WTC11 (cell line): ENCODE results near the gene MTA3.
"Not testable (repeated sequence)": the region's sequence is repeated elsewhere in the genome, so short reads cannot be mapped to it uniquely, and the experiment has no call there.

ENCODE experiments used
- CTCF ChIP-seq: fragments of 200-600 bp; IDR thresholded peaks from 2 replicates; pipeline ENCODE4 v1.8.0; 2022; ENCODE audit warnings: antibody characterized with exemption
- SMAD3 ChIP-seq: sonication (generic); formaldehyde crosslinking; IDR thresholded peaks from 2 replicates; pipeline ENCODE4 v1.8.0; 2022; ENCODE audit warnings: missing genetic modification reagents, mild to moderate bottlenecking, borderline replicate concordance
- ZBTB43 ChIP-seq: sonication (generic); formaldehyde crosslinking; IDR thresholded peaks from 2 replicates; pipeline ENCODE4 v1.8.1; 2023; ENCODE audit warnings: mild to moderate bottlenecking, missing genetic modification reagents

DNA sequence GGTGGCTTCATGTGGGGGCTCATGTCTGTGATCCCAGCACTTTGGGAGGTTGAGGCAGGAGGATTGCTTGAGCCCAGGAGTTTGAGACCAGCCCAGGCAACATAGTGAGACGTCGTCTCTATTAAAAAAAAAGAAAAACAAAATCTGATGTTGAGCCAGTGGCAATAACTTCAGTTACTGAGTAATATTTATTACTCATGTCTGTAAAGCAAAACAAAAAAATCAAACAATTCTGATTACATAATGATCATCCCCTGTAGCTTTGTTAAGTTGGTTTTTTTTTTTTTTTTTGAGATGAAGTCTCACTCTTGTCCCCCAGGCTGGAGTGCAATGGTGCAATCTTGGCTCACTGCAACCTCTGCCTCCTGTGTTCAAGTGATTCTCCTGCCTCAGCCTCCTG lies 73.9 kb downstream of the MTA3 start:
- TF ChIP-seq ZBTB43 (CRISPR knock-in tag); SMAD3 (CRISPR knock-in tag); CTCF: not testable (repeated sequence)
